Smooth muscle cell (in vitro differentiated cells): ENCODE measurements around the gene CLDN4. TPM values are rescaled to one million over a fixed set of nuclear protein-coding genes. Genes with fewer than 3 reads are reported as not detected.
"Not testable (repeated sequence)": the region's sequence is repeated elsewhere in the genome, so short reads cannot be mapped to it uniquely, and the experiment has no call there.

ENCODE experiments used
- DNase-seq: peaks from one replicate; lab custom pipeline; 2025; ENCODE audit not compliant: unreplicated experiment; lab: John Stamatoyannopoulos, UW
- H2AFZ ChIP-seq: fragments of 200-600 bp; sonication (generic); 2 replicates; pipeline ENCODE4 v1.6.0; 2016; ENCODE audit warnings: antibody characterized with exemption, low read depth, mild to moderate bottlenecking
- H3F3A ChIP-seq: fragments of 200-600 bp; sonication (generic); 2 replicates; pipeline ENCODE4 v1.6.0; 2017; ENCODE audit warnings: antibody characterized with exemption, low read depth
- H3K27ac ChIP-seq: fragments of 200-600 bp; sonication (generic); 2 replicates; pipeline ENCODE4 v1.5.1; 2016; ENCODE audit warnings: low read depth, mild to moderate bottlenecking
- H3K27me3 ChIP-seq: fragments of 200-600 bp; sonication (generic); 2 replicates; pipeline ENCODE4 v1.6.1; 2016; ENCODE audit warnings: low read depth, mild to moderate bottlenecking
- H3K36me3 ChIP-seq: fragments of 200-600 bp; sonication (generic); 2 replicates; pipeline ENCODE4 v1.5.1; 2016; ENCODE audit warnings: low read depth
- H3K4me1 ChIP-seq: fragments of 200-600 bp; sonication (generic); 2 replicates; pipeline ENCODE4 v1.5.1; 2016; ENCODE audit warnings: low read depth
- H3K4me2 ChIP-seq: fragments of 200-600 bp; sonication (generic); 2 replicates; pipeline ENCODE4 v1.6.0; 2016; ENCODE audit warnings: mild to moderate bottlenecking
- H3K4me3 ChIP-seq: fragments of 200-600 bp; sonication (generic); 2 replicates; pipeline ENCODE4 v1.5.1; 2016; ENCODE audit warnings: mild to moderate bottlenecking
- H3K79me2 ChIP-seq: fragments of 200-600 bp; sonication (generic); 2 replicates; pipeline ENCODE4 v1.6.0; 2016; ENCODE audit warnings: low read depth, mild to moderate bottlenecking
- H3K9ac ChIP-seq: fragments of 200-600 bp; sonication (generic); 2 replicates; pipeline ENCODE4 v1.6.0; 2016; ENCODE audit warnings: low read depth
- H3K9me3 ChIP-seq: fragments of 200-600 bp; sonication (generic); replicated peaks from 2 replicates; pipeline ENCODE4 v1.5.1; 2016; ENCODE audit warnings: low read depth
- H4K20me1 ChIP-seq: fragments of 200-600 bp; sonication (generic); 2 replicates; pipeline ENCODE4 v1.6.0; 2016; ENCODE audit warnings: low read depth
- CTCF ChIP-seq: fragments of 200-600 bp; sonication (generic); IDR thresholded peaks from 2 replicates; pipeline ENCODE4 v1.5.1; 2017; ENCODE audit warnings: borderline replicate concordance, mild to moderate bottlenecking, antibody characterized with exemption; ENCODE audit not compliant: insufficient read depth, poor library complexity, severe bottlenecking
- WGBS: methylation state at CpG from one replicate; pipeline ENCODE4 v1.1.7; 2016; ENCODE audit warnings: low lambda C conversion rate; 5-methylcytosine and 5-hydroxymethylcytosine counted together
- polyA plus RNA-seq: library from polyadenylated mRNA; unstranded; fragments of >200 nt; fragmentation: Nextera tagmentation; extraction: Ambion mirVana; gene quantifications from 2 replicates; pipeline ENCODE4 v1.2.1, GENCODE V29; 2016
- total RNA-seq: library from RNA; depleted of rRNA; stranded (reverse); fragments of >200 nt; gene quantifications from 2 replicates; pipeline ENCODE4 v1.2.3, GENCODE V29; 2014

CLDN4 gene
- total and polyA plus RNA-seq, 2 experiments from 2014 or later = 63.5 to 109 TPM

GRCh38 chr7:73842067-73842976 lies 11.5 kb downstream of the CLDN4 start, which contains the start of gene METTL27:
METTL27 (minus strand) TSS chr7:73842516; CDS start chr7:73842140, 376 bp downstream.
- Histone ChIP-seq H4K20me1 (no peaks in the 10 kb centered on the region), H3K27me3 (no peaks in the 10 kb centered on the region), H3K9ac (peak within 1 kb of the TSS; percentile 72), H3F3A (peaks cover 16% of the 10 kb centered on the region), H2AFZ (peak within 1 kb of the TSS; percentile 94), H3K4me2 (peak within 1 kb of the TSS; percentile 99), H3K36me3 (no peaks in the 10 kb centered on the region), H3K4me1 (peaks cover 4% of the 10 kb centered on the region), H3K4me3 (peak within 1 kb of the TSS; percentile 58), H3K27ac (no peak within 1 kb of the TSS), H3K79me2 (no peaks in the 10 kb centered on the region), H3K9me3 (no peaks in the 10 kb centered on the region)
- WGBS = 2% methylated on average over 27 of the region's 45 CpGs
- TF ChIP-seq CTCF = no peak
- peak; percentile 74 for DNase-seq

- WGBS = 54% methylated on average over 9 of the region's 9 CpGs
- TF ChIP-seq CTCF = no peak
- Histone ChIP-seq H3K4me3 (no peak overlapping the region), H3K9ac (peak overlapping the region; percentile 4), H3K4me2 (no peak overlapping the region), H3F3A (peaks cover 16% of the 10 kb centered on the region), H4K20me1 (no peaks in the 10 kb centered on the region), H3K27me3 (no peaks in the 10 kb centered on the region), H3K9me3 (no peaks in the 10 kb centered on the region), H2AFZ (no peak overlapping the region), H3K79me2 (no peaks in the 10 kb centered on the region), H3K4me1 (peaks cover 4% of the 10 kb centered on the region), H3K27ac (peak overlapping the region; percentile 81), H3K36me3 (no peaks in the 10 kb centered on the region)
- DNase-seq = no peak
Observed at GRCh38 chr7:73844131-73844547, 13.3 kb downstream of the CLDN4 start.

- Histone ChIP-seq H3K9ac (no peak overlapping the region), H3K79me2 (no peaks in the 10 kb centered on the region), H3K4me3 (no peak overlapping the region), H3F3A (peaks cover 16% of the 10 kb centered on the region), H2AFZ (no peak overlapping the region), H3K4me2 (peak overlapping the region; percentile 48), H3K27me3 (no peaks in the 10 kb centered on the region), H3K27ac (peak overlapping the region; percentile 81), H3K9me3 (no peaks in the 10 kb centered on the region), H3K4me1 (peaks cover 4% of the 10 kb centered on the region), H4K20me1 (no peaks in the 10 kb centered on the region), H3K36me3 (no peaks in the 10 kb centered on the region)
- no peak for TF ChIP-seq CTCF
- 70% methylated on average over 13 of the region's 13 CpGs for WGBS
- DNase-seq = no peak
Observed at GRCh38 chr7:73844848-73845460, 14.2 kb downstream of the CLDN4 start.

GRCh38 chr7:73845701-73846195 lies 15.0 kb downstream of the CLDN4 start:
- H3K79me2 ChIP-seq, H3K4me1 ChIP-seq, H3K9me3 ChIP-seq, H3K36me3 ChIP-seq, H3K27me3 ChIP-seq, H4K20me1 ChIP-seq, H3K9ac ChIP-seq, H3K4me3 ChIP-seq, H2AFZ ChIP-seq, DNase-seq: not testable (repeated sequence)
- Histone ChIP-seq H3F3A (peaks cover 16% of the 10 kb centered on the region), H3K27ac (peak overlapping the region; percentile 81), H3K4me2 (peak overlapping the region; percentile 48)
- WGBS = 19% methylated on average over 12 of the region's 12 CpGs
